ENCODE measurements around the gene NEUROG1. TPM values are rescaled to one million over a fixed set of nuclear protein-coding genes. Genes with fewer than 3 reads are reported as not detected.

The NEUROG1 gene
- total and polyA plus RNA-seq, 2 experiments from 2014 or later: 0.16 TPM; not detected in 1

DNA sequence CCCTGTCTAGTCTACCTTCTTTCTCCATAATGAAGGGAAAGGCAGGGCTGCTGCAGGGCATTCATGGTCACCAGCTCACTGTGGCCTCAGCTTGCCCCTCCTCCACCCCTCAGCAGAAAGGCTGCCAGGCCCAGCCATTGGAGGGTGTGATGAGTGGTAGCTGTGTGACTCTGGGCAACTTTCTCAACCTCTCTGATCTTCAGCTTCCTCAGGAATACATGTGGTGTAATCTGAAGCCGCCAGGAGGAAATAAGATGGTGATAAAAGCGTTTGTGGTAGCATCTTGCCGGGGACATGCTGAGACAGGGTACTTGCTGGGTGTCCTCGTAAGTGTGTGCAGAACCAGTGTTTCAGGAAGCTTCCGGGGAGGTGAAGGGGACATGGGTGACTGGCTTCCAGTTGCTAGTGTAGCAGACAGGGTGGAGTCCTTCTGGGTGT lies 33.2 kb upstream of the NEUROG1 start (continued):
- TF ChIP-seq, protein P1, sequence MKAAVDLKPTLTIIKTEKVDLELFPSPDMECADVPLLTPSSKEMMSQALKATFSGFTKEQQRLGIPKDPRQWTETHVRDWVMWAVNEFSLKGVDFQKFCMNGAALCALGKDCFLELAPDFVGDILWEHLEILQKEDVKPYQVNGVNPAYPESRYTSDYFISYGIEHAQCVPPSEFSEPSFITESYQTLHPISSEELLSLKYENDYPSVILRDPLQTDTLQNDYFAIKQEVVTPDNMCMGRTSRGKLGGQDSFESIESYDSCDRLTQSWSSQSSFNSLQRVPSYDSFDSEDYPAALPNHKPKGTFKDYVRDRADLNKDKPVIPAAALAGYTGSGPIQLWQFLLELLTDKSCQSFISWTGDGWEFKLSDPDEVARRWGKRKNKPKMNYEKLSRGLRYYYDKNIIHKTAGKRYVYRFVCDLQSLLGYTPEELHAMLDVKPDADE (IDR thresholded peaks at IDR 0.05): no peak
- no peak for TF ChIP-seq CREB1 (CRISPR knock-in tag; IDR thresholded peaks at IDR 0.05; ENCODE audit: low read depth)
- TF ChIP-seq, protein P2, sequence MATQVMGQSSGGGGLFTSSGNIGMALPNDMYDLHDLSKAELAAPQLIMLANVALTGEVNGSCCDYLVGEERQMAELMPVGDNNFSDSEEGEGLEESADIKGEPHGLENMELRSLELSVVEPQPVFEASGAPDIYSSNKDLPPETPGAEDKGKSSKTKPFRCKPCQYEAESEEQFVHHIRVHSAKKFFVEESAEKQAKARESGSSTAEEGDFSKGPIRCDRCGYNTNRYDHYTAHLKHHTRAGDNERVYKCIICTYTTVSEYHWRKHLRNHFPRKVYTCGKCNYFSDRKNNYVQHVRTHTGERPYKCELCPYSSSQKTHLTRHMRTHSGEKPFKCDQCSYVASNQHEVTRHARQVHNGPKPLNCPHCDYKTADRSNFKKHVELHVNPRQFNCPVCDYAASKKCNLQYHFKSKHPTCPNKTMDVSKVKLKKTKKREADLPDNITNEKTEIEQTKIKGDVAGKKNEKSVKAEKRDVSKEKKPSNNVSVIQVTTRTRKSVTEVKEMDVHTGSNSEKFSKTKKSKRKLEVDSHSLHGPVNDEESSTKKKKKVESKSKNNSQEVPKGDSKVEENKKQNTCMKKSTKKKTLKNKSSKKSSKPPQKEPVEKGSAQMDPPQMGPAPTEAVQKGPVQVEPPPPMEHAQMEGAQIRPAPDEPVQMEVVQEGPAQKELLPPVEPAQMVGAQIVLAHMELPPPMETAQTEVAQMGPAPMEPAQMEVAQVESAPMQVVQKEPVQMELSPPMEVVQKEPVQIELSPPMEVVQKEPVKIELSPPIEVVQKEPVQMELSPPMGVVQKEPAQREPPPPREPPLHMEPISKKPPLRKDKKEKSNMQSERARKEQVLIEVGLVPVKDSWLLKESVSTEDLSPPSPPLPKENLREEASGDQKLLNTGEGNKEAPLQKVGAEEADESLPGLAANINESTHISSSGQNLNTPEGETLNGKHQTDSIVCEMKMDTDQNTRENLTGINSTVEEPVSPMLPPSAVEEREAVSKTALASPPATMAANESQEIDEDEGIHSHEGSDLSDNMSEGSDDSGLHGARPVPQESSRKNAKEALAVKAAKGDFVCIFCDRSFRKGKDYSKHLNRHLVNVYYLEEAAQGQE (IDR thresholded peaks at IDR 0.05; ENCODE audit: unreplicated experiment): no peak
- TF ChIP-seq EZH2 (IDR thresholded peaks at IDR 0.05; ENCODE audit: low read depth, unreplicated experiment): no peak

DNA sequence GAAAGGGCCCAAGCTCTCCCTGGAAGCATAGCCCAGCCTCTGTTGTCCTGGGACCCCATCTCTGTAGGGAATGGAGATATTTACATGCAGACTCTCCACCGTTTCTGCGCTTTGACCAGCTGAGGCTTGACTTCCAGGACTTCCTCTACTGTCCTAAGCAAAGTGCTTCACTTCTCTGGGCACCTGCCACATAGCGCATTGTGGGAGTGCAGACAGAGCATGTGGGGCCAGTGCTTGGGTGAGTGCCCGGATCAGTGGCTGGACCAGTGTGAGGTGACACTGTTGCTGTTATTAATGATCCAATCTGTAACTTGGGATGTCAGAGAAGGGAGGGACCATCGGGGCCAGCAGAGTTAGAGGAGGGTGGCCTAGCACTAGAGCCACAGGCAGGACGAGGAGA lies 32.5 kb upstream of the NEUROG1 start:
- no peaks in the 10 kb centered on the region for H4K20me1 ChIP-seq (replicated peaks; ENCODE audit: insufficient read depth)
- Mint-ChIP-seq H3K27ac (no peak overlapping the region), H3K27me3 (ENCODE audit: insufficient read depth, low read depth, poor library complexity) (peaks cover 32% of the 10 kb centered on the region), H3K9me3 (no peaks in the 10 kb centered on the region), H3K36me3 (ENCODE audit: low read depth) (no peaks in the 10 kb centered on the region), H3K4me1 (peaks cover 42% of the 10 kb centered on the region), H3K4me3 (no peak overlapping the region)
- ATAC-seq (no peak), DNase-seq (ENCODE audit: low spot score) (no peak)
- no peaks in the 10 kb centered on the region for H3F3A ChIP-seq (replicated peaks; ENCODE audit: low read depth)
- H3K9me2 ChIP-seq (ENCODE audit: insufficient read depth): no peaks in the 10 kb centered on the region
- H3K4me2 ChIP-seq: no peak overlapping the region
- no peaks in the 10 kb centered on the region for H3K79me2 ChIP-seq (replicated peaks; ENCODE audit: insufficient read depth)
- H3K4me3 ChIP-seq: no peak overlapping the region
- no peak overlapping the region for H2AFZ ChIP-seq
- peaks cover 21% of the 10 kb centered on the region for H3K4me1 ChIP-seq (ENCODE audit: insufficient read depth)
- no peaks in the 10 kb centered on the region for H3K36me3 ChIP-seq (ENCODE audit: insufficient read depth)
- H3K27ac ChIP-seq (ENCODE audit: low read depth): no peak overlapping the region
- H3K27me3 ChIP-seq (ENCODE audit: insufficient read depth): 0 out of 2 replicates have a peak, but pooled peaks cover 8% of the 10 kb centered on the region
- TF ChIP-seq EZH2phosphoT487 (IDR thresholded peaks at IDR 0.05; ENCODE audit: unreplicated experiment) (no peak), CREB1 (CRISPR knock-in tag; IDR thresholded peaks at IDR 0.05; ENCODE audit: low read depth) (no peak)
- TF ChIP-seq, protein P3, sequence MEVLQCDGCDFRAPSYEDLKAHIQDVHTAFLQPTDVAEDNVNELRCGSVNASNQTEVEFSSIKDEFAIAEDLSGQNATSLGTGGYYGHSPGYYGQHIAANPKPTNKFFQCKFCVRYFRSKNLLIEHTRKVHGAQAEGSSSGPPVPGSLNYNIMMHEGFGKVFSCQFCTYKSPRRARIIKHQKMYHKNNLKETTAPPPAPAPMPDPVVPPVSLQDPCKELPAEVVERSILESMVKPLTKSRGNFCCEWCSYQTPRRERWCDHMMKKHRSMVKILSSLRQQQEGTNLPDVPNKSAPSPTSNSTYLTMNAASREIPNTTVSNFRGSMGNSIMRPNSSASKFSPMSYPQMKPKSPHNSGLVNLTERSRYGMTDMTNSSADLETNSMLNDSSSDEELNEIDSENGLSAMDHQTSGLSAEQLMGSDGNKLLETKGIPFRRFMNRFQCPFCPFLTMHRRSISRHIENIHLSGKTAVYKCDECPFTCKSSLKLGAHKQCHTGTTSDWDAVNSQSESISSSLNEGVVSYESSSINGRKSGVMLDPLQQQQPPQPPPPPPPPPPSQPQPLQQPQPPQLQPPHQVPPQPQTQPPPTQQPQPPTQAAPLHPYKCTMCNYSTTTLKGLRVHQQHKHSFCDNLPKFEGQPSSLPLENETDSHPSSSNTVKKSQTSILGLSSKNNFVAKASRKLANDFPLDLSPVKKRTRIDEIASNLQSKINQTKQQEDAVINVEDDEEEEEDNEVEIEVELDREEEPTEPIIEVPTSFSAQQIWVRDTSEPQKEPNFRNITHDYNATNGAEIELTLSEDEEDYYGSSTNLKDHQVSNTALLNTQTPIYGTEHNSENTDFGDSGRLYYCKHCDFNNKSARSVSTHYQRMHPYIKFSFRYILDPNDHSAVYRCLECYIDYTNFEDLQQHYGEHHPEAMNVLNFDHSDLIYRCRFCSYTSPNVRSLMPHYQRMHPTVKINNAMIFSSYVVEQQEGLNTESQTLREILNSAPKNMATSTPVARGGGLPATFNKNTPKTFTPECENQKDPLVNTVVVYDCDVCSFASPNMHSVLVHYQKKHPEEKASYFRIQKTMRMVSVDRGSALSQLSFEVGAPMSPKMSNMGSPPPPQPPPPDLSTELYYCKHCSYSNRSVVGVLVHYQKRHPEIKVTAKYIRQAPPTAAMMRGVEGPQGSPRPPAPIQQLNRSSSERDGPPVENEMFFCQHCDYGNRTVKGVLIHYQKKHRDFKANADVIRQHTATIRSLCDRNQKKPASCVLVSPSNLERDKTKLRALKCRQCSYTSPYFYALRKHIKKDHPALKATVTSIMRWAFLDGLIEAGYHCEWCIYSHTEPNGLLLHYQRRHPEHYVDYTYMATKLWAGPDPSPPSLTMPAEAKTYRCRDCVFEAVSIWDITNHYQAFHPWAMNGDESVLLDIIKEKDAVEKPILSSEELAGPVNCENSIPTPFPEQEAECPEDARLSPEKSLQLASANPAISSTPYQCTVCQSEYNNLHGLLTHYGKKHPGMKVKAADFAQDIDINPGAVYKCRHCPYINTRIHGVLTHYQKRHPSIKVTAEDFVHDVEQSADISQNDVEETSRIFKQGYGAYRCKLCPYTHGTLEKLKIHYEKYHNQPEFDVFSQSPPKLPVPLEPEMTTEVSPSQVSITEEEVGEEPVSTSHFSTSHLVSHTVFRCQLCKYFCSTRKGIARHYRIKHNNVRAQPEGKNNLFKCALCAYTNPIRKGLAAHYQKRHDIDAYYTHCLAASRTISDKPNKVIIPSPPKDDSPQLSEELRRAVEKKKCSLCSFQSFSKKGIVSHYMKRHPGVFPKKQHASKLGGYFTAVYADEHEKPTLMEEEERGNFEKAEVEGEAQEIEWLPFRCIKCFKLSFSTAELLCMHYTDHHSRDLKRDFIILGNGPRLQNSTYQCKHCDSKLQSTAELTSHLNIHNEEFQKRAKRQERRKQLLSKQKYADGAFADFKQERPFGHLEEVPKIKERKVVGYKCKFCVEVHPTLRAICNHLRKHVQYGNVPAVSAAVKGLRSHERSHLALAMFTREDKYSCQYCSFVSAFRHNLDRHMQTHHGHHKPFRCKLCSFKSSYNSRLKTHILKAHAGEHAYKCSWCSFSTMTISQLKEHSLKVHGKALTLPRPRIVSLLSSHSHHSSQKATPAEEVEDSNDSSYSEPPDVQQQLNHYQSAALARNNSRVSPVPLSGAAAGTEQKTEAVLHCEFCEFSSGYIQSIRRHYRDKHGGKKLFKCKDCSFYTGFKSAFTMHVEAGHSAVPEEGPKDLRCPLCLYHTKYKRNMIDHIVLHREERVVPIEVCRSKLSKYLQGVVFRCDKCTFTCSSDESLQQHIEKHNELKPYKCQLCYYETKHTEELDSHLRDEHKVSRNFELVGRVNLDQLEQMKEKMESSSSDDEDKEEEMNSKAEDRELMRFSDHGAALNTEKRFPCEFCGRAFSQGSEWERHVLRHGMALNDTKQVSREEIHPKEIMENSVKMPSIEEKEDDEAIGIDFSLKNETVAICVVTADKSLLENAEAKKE (CRISPR knock-in tag; IDR thresholded peaks at IDR 0.05): no peak
